B cell (primary cell): ENCODE measurements around the gene PSME1. TPM values are rescaled to one million over a fixed set of nuclear protein-coding genes. Genes with fewer than 3 reads are reported as not detected.

ENCODE experiments used
- ATAC-seq: fragments of 200-7000 bp; cut with Tn5 transposase; one replicate; pipeline ENCODE4 v1.10.0; 2021; ENCODE audit warnings: low read depth, mild to moderate bottlenecking, moderate number of reproducible peaks, moderate library complexity
- CTCF ChIA-PET: fragments of 350-600 bp; sonication (Branson Sonifier 250); formaldehyde crosslinking; loops from one replicate; lab custom pipeline; 2021; ENCODE audit warnings: antibody characterized with exemption, inconsistent platforms; lab: Charles Lee
- POLR2A ChIA-PET: fragments of 350-600 bp; sonication (Branson Sonifier 250); formaldehyde crosslinking; loops from one replicate; lab custom pipeline; 2021; ENCODE audit warnings: antibody characterized with exemption; lab: Charles Lee
- DNase-seq: peaks from one replicate; pipeline ENCODE4 v3.0.0; 2013
- H2AFZ ChIP-seq: 2 replicates; pipeline ENCODE4 v1.6.1; 2012; ENCODE audit warnings: mild to moderate bottlenecking, low read depth, low read length; ENCODE audit not compliant: insufficient read depth, poor library complexity, severe bottlenecking
- H3K27ac ChIP-seq, 2 donors: 1 replicate in 1 of 2; 2 replicates in 1 of 2; pipeline ENCODE4 v1.5.1; 2012 to 2013; ENCODE audit warnings: low read length in 2 of 2, mild to moderate bottlenecking in 2 of 2, moderate library complexity in 1 of 2
- H3K27me3 ChIP-seq, 4 experiments: fragments of 200-600 bp in 1 of 4; sonication (generic) in 1 of 4; replicated peaks in 1 of 4; 1 replicate in 2 of 4; 2 replicates in 2 of 4; pipeline versions ENCODE4 v1.6.1 to v1.7.0; 2013 to 2016; ENCODE audit warnings: low read length in 3 of 4, mild to moderate bottlenecking in 2 of 4, mixed read lengths in 1 of 4, moderate library complexity in 1 of 4; ENCODE audit not compliant: insufficient read depth in 4 of 4, control insufficient read depth in 3 of 4; ENCODE audit errors: control extremely low read depth in 1 of 4
- H3K36me3 ChIP-seq, 2 experiments: replicated peaks in 1 of 2; 1 replicate in 1 of 2; 2 replicates in 1 of 2; pipeline versions ENCODE4 v1.6.1 to v1.7.1; 2013; ENCODE audit warnings: low read length in 1 of 2; ENCODE audit not compliant: insufficient read depth in 2 of 2, control insufficient read depth in 1 of 2; ENCODE audit errors: control extremely low read depth in 1 of 2, extremely low read depth in 1 of 2
- H3K4me1 ChIP-seq, 2 donors: fragments of 200-600 bp in 1 of 2; sonication (generic) in 1 of 2; 1 replicate in 1 of 2; 2 replicates in 1 of 2; pipeline versions ENCODE4 v1.5.1 to v1.6.1; 2013 to 2017; ENCODE audit warnings: low read length in 2 of 2; ENCODE audit not compliant: control insufficient read depth in 2 of 2, insufficient read depth in 2 of 2
- H3K4me2 ChIP-seq: replicated peaks from 2 replicates; pipeline ENCODE3; 2012; ENCODE audit warnings: mild to moderate bottlenecking, low read depth, low read length; ENCODE audit not compliant: poor library complexity, severe bottlenecking
- H3K4me3 ChIP-seq, 5 experiments: fragments of 200-600 bp in 1 of 5; sonication (generic) in 1 of 5; 1 replicate in 3 of 5; 2 replicates in 2 of 5; pipeline versions ENCODE4 v1.5.1 to v1.7.0; 2011 to 2016; ENCODE audit warnings: low read length in 4 of 5, mild to moderate bottlenecking in 4 of 5, low read depth in 2 of 5, control low read depth in 1 of 5, moderate library complexity in 1 of 5; ENCODE audit not compliant: insufficient read depth in 1 of 5; ENCODE audit errors: control extremely low read depth in 1 of 5, extremely low read depth in 1 of 5
- H3K79me2 ChIP-seq: fragments of 200-600 bp; sonication (generic); one replicate; pipeline ENCODE4 v1.6.0; 2016; ENCODE audit warnings: low read length; ENCODE audit not compliant: control insufficient read depth, insufficient read depth
- H3K9ac ChIP-seq: fragments of 200-600 bp; sonication (generic); 2 replicates; pipeline ENCODE4 v1.6.1; 2017; ENCODE audit warnings: mild to moderate bottlenecking, low read length, moderate library complexity
- H3K9me3 ChIP-seq, 3 donors: one replicate each; pipeline versions ENCODE4 v1.6.1 to v1.7.1; 2013; ENCODE audit warnings: low read length in 2 of 3; ENCODE audit not compliant: control insufficient read depth in 2 of 3, insufficient read depth in 1 of 3; ENCODE audit errors: control extremely low read depth in 1 of 3
- H4K20me1 ChIP-seq: 2 replicates; pipeline ENCODE4 v1.6.0; 2012; ENCODE audit warnings: mild to moderate bottlenecking, low read length; ENCODE audit not compliant: insufficient read depth, control insufficient read depth, poor library complexity, severe bottlenecking
- H3K27ac Mint-ChIP-seq: one replicate; pipeline ENCODE4 v1.8.0; 2021; ENCODE audit warnings: mixed read lengths
- H3K27me3 Mint-ChIP-seq: one replicate; pipeline ENCODE4 v1.8.0; 2021; ENCODE audit warnings: mixed read lengths
- H3K4me1 Mint-ChIP-seq: one replicate; pipeline ENCODE4 v1.8.0; 2021; ENCODE audit warnings: mixed read lengths
- H3K4me3 Mint-ChIP-seq: one replicate; pipeline ENCODE4 v1.8.0; 2021; ENCODE audit warnings: mixed read lengths
- H3K9me3 Mint-ChIP-seq: one replicate; pipeline ENCODE4 v1.8.0; 2022; ENCODE audit warnings: mixed read lengths; ENCODE audit not compliant: insufficient read depth
- EZH2 ChIP-seq: IDR thresholded peaks from 2 replicates; pipeline ENCODE4 v1.6.1; 2012; ENCODE audit warnings: borderline replicate concordance, low read depth, mild to moderate bottlenecking, moderate library complexity, low read length; ENCODE audit not compliant: insufficient read depth, poor library complexity, severe bottlenecking
- WGBS: methylation state at CpG from one replicate; pipeline ENCODE4 v1.1.5; 2013; ENCODE audit warnings: missing lambda C conversion rate; ENCODE audit not compliant: insufficient coverage; 5-methylcytosine and 5-hydroxymethylcytosine counted together
- intact Hi-C: fragments of 100-400 bp; cut with micrococcal nuclease; formaldehyde crosslinking; loops from one replicate; pipeline ENCODE4 v1.10.0; 2022
- polyA plus RNA-seq: library from polyadenylated mRNA; depleted of rRNA; stranded (reverse); fragments of >200 nt; gene quantifications from 2 replicates; pipeline ENCODE4 v1.2.3, GENCODE V29; 2012
- total RNA-seq, 2 donors: library from RNA; stranded (reverse); fragments of 120-200 nt in 1 of 2; gene quantifications; 1 replicate in 1 of 2; 2 replicates in 1 of 2; pipeline versions ENCODE4 v1.2.3 to v1.2.4, GENCODE V29; 2013 to 2022
- TF ChIP-seq, protein P1 (sequence below): fragments of 200-600 bp; IDR thresholded peaks from one replicate; pipeline ENCODE4 v1.8.0; 2022; ENCODE audit warnings: antibody characterized with exemption, mild to moderate bottlenecking

PSME1 gene
- total and polyA plus RNA-seq, 2 donors (not counting 1 experiment from before 2014, with no cell fraction given) = 237 to 257 TPM

DNA sequence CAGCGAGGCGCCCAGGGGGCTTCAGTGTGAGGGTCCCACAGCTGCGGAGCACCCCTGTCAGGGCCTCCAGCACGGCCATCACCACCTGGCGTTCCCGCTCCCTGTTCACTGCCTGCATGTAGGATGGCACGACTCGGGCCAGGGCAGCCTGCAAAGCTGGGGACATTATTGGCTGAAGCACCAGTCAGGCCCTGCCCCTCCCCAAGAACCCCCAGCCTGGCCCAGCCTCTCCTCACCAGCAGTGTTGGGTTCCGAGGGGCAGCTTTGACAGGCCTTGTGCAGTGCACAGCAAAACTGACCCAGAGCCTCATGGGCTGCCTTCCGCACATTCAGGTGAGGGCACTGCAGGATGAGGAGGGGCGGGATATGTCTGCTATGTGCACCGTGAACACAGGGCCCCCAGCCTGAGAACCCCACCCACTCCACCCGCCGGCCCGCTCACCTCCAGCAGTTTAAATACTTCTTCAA lies 47.1 kb downstream of the PSME1 start:
- Histone ChIP-seq H3K36me3 (peaks cover 5 to 73% of the 10 kb centered on the region in 2 experiments), H3K79me2 (peaks cover 33% of the 10 kb centered on the region), H3K9me3 (no peaks in the 10 kb centered on the region), H2AFZ (no peak overlapping the region), H3K27me3 (no peaks in the 10 kb centered on the region), H3K27ac (no peak overlapping the region), H3K9ac (no peak overlapping the region), H3K4me3 (no peak overlapping the region), H4K20me1 (no peaks in the 10 kb centered on the region), H3K4me2 (no peak overlapping the region), H3K4me1 (peaks cover 9 to 10% of the 10 kb centered on the region in 2 donors)
- ChIA-PET POLR2A (no interaction called here), CTCF (no interaction called here)
- Mint-ChIP-seq H3K27me3 (no peaks in the 10 kb centered on the region), H3K9me3 (no peaks in the 10 kb centered on the region), H3K4me3 (no peak overlapping the region), H3K27ac (no peak overlapping the region), H3K4me1 (peaks cover 20% of the 10 kb centered on the region)
- no peak for ATAC-seq
- TF ChIP-seq, protein P1, sequence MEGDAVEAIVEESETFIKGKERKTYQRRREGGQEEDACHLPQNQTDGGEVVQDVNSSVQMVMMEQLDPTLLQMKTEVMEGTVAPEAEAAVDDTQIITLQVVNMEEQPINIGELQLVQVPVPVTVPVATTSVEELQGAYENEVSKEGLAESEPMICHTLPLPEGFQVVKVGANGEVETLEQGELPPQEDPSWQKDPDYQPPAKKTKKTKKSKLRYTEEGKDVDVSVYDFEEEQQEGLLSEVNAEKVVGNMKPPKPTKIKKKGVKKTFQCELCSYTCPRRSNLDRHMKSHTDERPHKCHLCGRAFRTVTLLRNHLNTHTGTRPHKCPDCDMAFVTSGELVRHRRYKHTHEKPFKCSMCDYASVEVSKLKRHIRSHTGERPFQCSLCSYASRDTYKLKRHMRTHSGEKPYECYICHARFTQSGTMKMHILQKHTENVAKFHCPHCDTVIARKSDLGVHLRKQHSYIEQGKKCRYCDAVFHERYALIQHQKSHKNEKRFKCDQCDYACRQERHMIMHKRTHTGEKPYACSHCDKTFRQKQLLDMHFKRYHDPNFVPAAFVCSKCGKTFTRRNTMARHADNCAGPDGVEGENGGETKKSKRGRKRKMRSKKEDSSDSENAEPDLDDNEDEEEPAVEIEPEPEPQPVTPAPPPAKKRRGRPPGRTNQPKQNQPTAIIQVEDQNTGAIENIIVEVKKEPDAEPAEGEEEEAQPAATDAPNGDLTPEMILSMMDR = no peak
- WGBS = 99% methylated on average over 11 of the region's 15 CpGs
- intact Hi-C loops = no loop called here
- no peak for DNase-seq

DNA sequence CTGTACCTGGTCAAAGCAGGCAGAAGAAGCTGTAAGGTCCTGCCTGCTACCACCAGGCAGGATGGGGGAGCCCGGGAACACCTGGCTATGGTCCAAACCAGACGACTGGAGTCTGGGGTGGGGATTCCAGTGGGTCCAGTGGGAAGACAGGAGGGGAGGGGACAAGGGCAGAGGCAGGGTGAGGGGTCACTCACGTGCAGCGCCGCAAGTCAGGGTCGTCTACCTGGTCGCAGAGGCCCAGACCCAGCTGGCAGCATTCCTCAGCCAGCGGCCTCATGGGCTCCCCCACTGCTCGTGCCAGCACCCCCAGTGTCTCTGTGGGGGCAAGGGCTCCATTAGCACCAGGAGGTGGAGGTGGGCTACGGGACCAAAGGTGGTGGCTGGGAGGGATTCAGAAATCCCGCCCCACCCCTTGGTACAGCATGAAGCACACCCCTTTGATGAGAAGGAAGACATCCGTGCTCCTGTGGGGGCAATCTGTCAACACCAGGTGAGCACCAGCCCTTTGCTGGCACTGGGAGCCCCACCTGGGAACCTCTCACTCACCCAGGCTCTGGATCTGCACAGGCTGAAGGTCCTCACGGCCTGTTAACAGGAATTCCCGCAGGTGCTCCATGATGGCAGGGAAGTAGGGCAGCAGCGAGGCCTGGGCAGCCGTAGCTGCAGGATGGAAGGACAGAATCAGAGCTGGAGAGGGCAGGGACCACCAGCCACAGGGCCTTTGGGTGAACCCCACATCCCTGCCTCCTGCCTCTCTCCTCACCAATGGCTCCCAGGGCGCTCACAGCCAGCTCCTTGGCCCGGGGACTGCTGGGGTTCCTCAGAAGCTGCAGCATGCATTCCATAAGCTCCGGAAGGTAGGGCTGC lies 48.3 kb downstream of the PSME1 start:
- CTCF ChIA-PET = interaction anchor here (0.5 kb wide), 1 partner anchor 58 kb away, joined by 3 read pairs; no protein-coding TSS in a partner anchor
- Histone ChIP-seq H3K4me2 (no peak overlapping the region), H2AFZ (no peak overlapping the region), H4K20me1 (no peaks in the 10 kb centered on the region), H3K9ac (no peak overlapping the region), H3K36me3 (peaks cover 5 to 71% of the 10 kb centered on the region in 2 experiments), H3K4me1 (peaks cover 14 to 17% of the 10 kb centered on the region in 2 donors), H3K9me3 (no peaks in the 10 kb centered on the region), H3K4me3 (no peak overlapping the region), H3K27me3 (no peaks in the 10 kb centered on the region), H3K79me2 (peaks cover 34% of the 10 kb centered on the region), H3K27ac (no peak overlapping the region)
- no peak for DNase-seq
- Mint-ChIP-seq H3K4me3 (no peak overlapping the region), H3K27me3 (no peaks in the 10 kb centered on the region), H3K4me1 (peaks cover 28% of the 10 kb centered on the region), H3K9me3 (no peaks in the 10 kb centered on the region), H3K27ac (no peak overlapping the region)
- no peak for TF ChIP-seq EZH2
- TF ChIP-seq, protein P1 = no peak
- POLR2A ChIA-PET = interaction anchor here (0.8 kb wide), 1 partner anchor 22 kb away, joined by 6 read pairs; no protein-coding TSS in a partner anchor
- no peak for ATAC-seq
- intact Hi-C loops = no loop called here
- WGBS = 94% methylated on average over 18 of the region's 19 CpGs
